ENCODE results near the gene TEX2. TPM values are rescaled to one million over a fixed set of nuclear protein-coding genes. Genes with fewer than 3 reads are reported as not detected.

The TEX2 gene
- total and polyA plus RNA-seq, 2 experiments from 2014 or later = 7.5 to 17.7 TPM

DNA sequence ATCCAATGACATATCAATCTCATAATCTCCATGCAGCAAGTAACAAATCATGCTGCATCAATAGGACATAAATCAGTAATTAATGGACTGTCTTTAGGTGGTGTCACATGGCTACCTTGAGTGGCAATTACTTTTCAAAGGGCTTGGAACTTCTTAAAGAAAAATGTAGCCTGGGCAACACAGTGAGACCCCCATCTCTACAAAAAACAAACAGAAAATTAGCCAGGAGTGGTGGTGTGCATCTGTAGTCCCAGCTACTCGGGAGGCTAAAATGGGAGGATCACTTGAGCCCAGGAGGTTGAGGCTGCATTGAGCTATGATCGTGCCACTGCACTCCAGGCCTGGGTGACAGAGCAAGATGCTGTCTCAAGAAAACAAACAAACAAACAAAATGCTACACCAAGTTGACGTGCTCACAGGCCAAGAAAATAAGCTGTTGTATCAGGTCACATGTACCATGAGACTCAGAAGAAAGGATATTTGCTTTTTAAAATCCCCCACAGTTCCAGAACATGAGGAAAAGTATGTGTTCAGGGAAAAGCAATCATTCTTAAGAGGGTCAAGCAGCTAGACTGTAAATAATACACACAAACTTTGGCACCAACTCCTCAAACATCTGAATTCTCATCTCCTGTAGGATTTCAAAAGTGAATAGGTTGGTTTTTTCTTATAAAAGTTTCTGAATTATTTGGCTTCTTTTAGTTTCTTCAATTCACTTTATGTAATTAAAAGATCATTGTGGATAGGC is 109.3 kb downstream of the TEX2 start (continued):
- TF ChIP-seq CREB1 (CRISPR knock-in tag; IDR thresholded peaks at IDR 0.05; ENCODE audit: low read depth) (no peak), ZNF331 (CRISPR knock-in tag; IDR thresholded peaks at IDR 0.05; ENCODE audit: low read depth) (no peak), ETS1 (IDR thresholded peaks at IDR 0.05) (no peak), CTCF (conservative IDR thresholded peaks at IDR 0.05; ENCODE audit: low read depth in 2 of 2) (no peak), ZNF114 (CRISPR knock-in tag; IDR thresholded peaks at IDR 0.05) (no peak), STAT1 (IDR thresholded peaks at IDR 0.05; ENCODE audit: unreplicated experiment) (no peak)
- TF ChIP-seq, protein P1, sequence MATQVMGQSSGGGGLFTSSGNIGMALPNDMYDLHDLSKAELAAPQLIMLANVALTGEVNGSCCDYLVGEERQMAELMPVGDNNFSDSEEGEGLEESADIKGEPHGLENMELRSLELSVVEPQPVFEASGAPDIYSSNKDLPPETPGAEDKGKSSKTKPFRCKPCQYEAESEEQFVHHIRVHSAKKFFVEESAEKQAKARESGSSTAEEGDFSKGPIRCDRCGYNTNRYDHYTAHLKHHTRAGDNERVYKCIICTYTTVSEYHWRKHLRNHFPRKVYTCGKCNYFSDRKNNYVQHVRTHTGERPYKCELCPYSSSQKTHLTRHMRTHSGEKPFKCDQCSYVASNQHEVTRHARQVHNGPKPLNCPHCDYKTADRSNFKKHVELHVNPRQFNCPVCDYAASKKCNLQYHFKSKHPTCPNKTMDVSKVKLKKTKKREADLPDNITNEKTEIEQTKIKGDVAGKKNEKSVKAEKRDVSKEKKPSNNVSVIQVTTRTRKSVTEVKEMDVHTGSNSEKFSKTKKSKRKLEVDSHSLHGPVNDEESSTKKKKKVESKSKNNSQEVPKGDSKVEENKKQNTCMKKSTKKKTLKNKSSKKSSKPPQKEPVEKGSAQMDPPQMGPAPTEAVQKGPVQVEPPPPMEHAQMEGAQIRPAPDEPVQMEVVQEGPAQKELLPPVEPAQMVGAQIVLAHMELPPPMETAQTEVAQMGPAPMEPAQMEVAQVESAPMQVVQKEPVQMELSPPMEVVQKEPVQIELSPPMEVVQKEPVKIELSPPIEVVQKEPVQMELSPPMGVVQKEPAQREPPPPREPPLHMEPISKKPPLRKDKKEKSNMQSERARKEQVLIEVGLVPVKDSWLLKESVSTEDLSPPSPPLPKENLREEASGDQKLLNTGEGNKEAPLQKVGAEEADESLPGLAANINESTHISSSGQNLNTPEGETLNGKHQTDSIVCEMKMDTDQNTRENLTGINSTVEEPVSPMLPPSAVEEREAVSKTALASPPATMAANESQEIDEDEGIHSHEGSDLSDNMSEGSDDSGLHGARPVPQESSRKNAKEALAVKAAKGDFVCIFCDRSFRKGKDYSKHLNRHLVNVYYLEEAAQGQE (IDR thresholded peaks at IDR 0.05; ENCODE audit: unreplicated experiment) = no peak

GRCh38 chr17:64152428-64153125 is 110.5 kb downstream of the TEX2 start:
- DNase-seq (ENCODE audit: low spot score) = no peak
- Mint-ChIP-seq H3K4me1 (peaks cover 26% of the 10 kb centered on the region), H3K27ac (no peak overlapping the region)
- TF ChIP-seq CREB1 (CRISPR knock-in tag; IDR thresholded peaks at IDR 0.05; ENCODE audit: low read depth) (no peak), EZH2phosphoT487 (IDR thresholded peaks at IDR 0.05; ENCODE audit: unreplicated experiment) (no peak), ETS1 (IDR thresholded peaks at IDR 0.05) (no peak), ZNF114 (CRISPR knock-in tag; IDR thresholded peaks at IDR 0.05) (no peak), EZH2 (IDR thresholded peaks at IDR 0.05; ENCODE audit: low read depth, unreplicated experiment) (no peak), STAT1 (IDR thresholded peaks at IDR 0.05; ENCODE audit: unreplicated experiment) (no peak), CTCF (conservative IDR thresholded peaks at IDR 0.05; ENCODE audit: low read depth in 2 of 2) (no peak), POLR2AphosphoS5 (IDR thresholded peaks at IDR 0.05; ENCODE audit: low read depth) (no peak), ZNF331 (CRISPR knock-in tag; IDR thresholded peaks at IDR 0.05; ENCODE audit: low read depth) (no peak)
- TF ChIP-seq, protein P1 (IDR thresholded peaks at IDR 0.05; ENCODE audit: unreplicated experiment) = no peak

More at GRCh38 chr17:64152428-64153125, 110.5 kb downstream of the TEX2 start:
- no peaks in the 10 kb centered on the region for H3K79me2 ChIP-seq (replicated peaks; ENCODE audit: insufficient read depth)
- H3K27ac ChIP-seq (ENCODE audit: low read depth) = no peak overlapping the region
- H2AFZ ChIP-seq = no peak overlapping the region
- H3K4me3 ChIP-seq = no peak overlapping the region
- no peak overlapping the region for H3K4me2 ChIP-seq
- no peaks in the 10 kb centered on the region for H3K36me3 ChIP-seq (ENCODE audit: insufficient read depth)
- ATAC-seq = no peak
- peaks cover 8% of the 10 kb centered on the region; the same call in 1 of the 2 replicates for H3K4me1 ChIP-seq (ENCODE audit: insufficient read depth)
- Mint-ChIP-seq H3K36me3 (ENCODE audit: low read depth) (peaks cover 29% of the 10 kb centered on the region), H3K4me3 (no peak overlapping the region), H3K9me3 (no peaks in the 10 kb centered on the region), H3K27me3 (ENCODE audit: insufficient read depth, low read depth, poor library complexity) (peaks cover 3% of the 10 kb centered on the region)
- H3K27me3 ChIP-seq (ENCODE audit: insufficient read depth) = no peaks in the 10 kb centered on the region
- no peaks in the 10 kb centered on the region for H3K9me2 ChIP-seq (ENCODE audit: insufficient read depth)
- H4K20me1 ChIP-seq (replicated peaks; ENCODE audit: insufficient read depth) = no peaks in the 10 kb centered on the region
- peaks cover 10% of the 10 kb centered on the region; the same call in 1 of the 2 replicates for H3F3A ChIP-seq (replicated peaks; ENCODE audit: low read depth)
